Gastroesophageal sphincter (tissue), 4 donors: Measurements from ENCODE around the gene YAP1. TPM values are rescaled to one million over a fixed set of nuclear protein-coding genes. Genes with fewer than 3 reads are reported as not detected.

Experiments used
- ATAC-seq: fragments of 150-250 bp; one replicate; pipeline ENCODE4 v1.9.1; 2016; ENCODE audit warnings: mild to moderate bottlenecking, moderate library complexity
- H3K27ac ChIP-seq, 4 donors: fragments of 200-600 bp; sonication (generic) in 3 of 4; 1 replicate in 3 of 4; 2 replicates in 1 of 4; pipeline ENCODE4 v1.5.1; 2016 to 2019
- H3K27me3 ChIP-seq: fragments of 200-600 bp; sonication (generic); one replicate; pipeline ENCODE4 v1.5.1; 2019
- H3K36me3 ChIP-seq, 2 donors: fragments of 200-600 bp; sonication (generic); one replicate each; pipeline ENCODE4 v1.5.1; 2019; ENCODE audit warnings: control low read depth in 1 of 2
- H3K4me1 ChIP-seq, 3 donors: fragments of 200-600 bp; sonication (generic); 1 replicate in 2 of 3; 2 replicates in 1 of 3; pipeline ENCODE4 v1.5.1; 2016 to 2019; ENCODE audit warnings: control low read depth in 2 of 3
- H3K4me3 ChIP-seq, 2 donors: fragments of 200-600 bp; sonication (generic); one replicate each; pipeline ENCODE4 v1.5.1; 2019; ENCODE audit warnings: mild to moderate bottlenecking in 1 of 2, moderate library complexity in 1 of 2
- H3K9me3 ChIP-seq, 3 donors: fragments of 200-600 bp; sonication (generic); one replicate each; pipeline ENCODE4 v1.5.1; 2017 to 2019; ENCODE audit warnings: control low read depth in 2 of 3
- CTCF ChIP-seq, 4 experiments: fragments of 200-600 bp in 2 of 4; fragments of 450-650 bp in 2 of 4; sonication (generic) in 1 of 4; IDR thresholded peaks; one replicate each; pipeline ENCODE4 v1.5.1; 2017 to 2019; ENCODE audit warnings: antibody characterized with exemption in 4 of 4, mild to moderate bottlenecking in 2 of 4, moderate library complexity in 2 of 4
- EP300 ChIP-seq: sonication (generic); formaldehyde crosslinking; IDR thresholded peaks from one replicate; pipeline ENCODE4 v1.6.1; 2017; ENCODE audit warnings: antibody characterized with exemption, mild to moderate bottlenecking
- POLR2A ChIP-seq, 2 donors: fragments of 450-650 bp; IDR thresholded peaks; one replicate each; pipeline ENCODE4 v1.6.1; 2017; ENCODE audit warnings: antibody characterized with exemption in 2 of 2, mild to moderate bottlenecking in 2 of 2, moderate library complexity in 1 of 2
- POLR2AphosphoS5 ChIP-seq: sonication (generic); formaldehyde crosslinking; IDR thresholded peaks from one replicate; pipeline ENCODE4 v1.6.1; 2017; ENCODE audit warnings: antibody characterized with exemption
- WGBS, 2 donors: methylation state at CpG; one replicate each; pipeline ENCODE4 v1.1.5; 2018; ENCODE audit warnings: low coverage in 1 of 2; 5-methylcytosine and 5-hydroxymethylcytosine counted together
- total RNA-seq, 4 donors: library from RNA; depleted of rRNA; stranded (reverse); fragments of >200 nt; gene quantifications; one replicate each; pipeline ENCODE4 v1.1.0, GENCODE V29; 2016

Gene YAP1
- total RNA-seq, 4 donors from 2014 or later, result 192 to 323 (median 278) TPM

- peak overlapping the region; percentile 54 to 75 (median 60) for H3K27ac ChIP-seq
- no peak for ATAC-seq
- WGBS, 2 donors, result 40 to 58% methylated on average over 3 of the region's 3 CpGs
- no peak overlapping the region for H3K4me3 ChIP-seq
- no peaks in the 10 kb centered on the region for H3K36me3 ChIP-seq
- H3K9me3 ChIP-seq, result no peaks in the 10 kb centered on the region
- no peak for TF ChIP-seq EP300
- TF ChIP-seq POLR2AphosphoS5, result no peak
- TF ChIP-seq CTCF (IDR thresholded peaks at IDR 0.05), result no peak
- no peak for TF ChIP-seq POLR2A (IDR thresholded peaks at IDR 0.05)
- peaks cover under 1 to 70% (median 4%) of the 10 kb centered on the region in 3 donors for H3K4me1 ChIP-seq
- H3K27me3 ChIP-seq, result no peaks in the 10 kb centered on the region
Observed at GRCh38 chr11:102138670-102139069, 28.4 kb downstream of the YAP1 start.

- no peaks in the 10 kb centered on the region for H3K27me3 ChIP-seq
- H3K4me1 ChIP-seq, result peaks cover 3 to 70% (median 7%) of the 10 kb centered on the region in 3 donors
- no peak overlapping the region for H3K4me3 ChIP-seq
- WGBS, 2 donors, result 4 to 10% methylated on average over 3 of the region's 3 CpGs
- no peaks in the 10 kb centered on the region for H3K36me3 ChIP-seq
- H3K9me3 ChIP-seq, result no peaks in the 10 kb centered on the region
- H3K27ac ChIP-seq, result peak overlapping the region; percentile 49 to 75 (median 60)
- TF ChIP-seq EP300 (no peak), POLR2A (IDR thresholded peaks at IDR 0.05) (no peak), CTCF (IDR thresholded peaks at IDR 0.05) (no peak), POLR2AphosphoS5 (no peak)
- peak; percentile 66 for ATAC-seq
Observed at GRCh38 chr11:102139081-102139498, 28.8 kb downstream of the YAP1 start.

GRCh38 chr11:102142333-102142732 lies 32.1 kb downstream of the YAP1 start:
- ATAC-seq, result no peak
- no peaks in the 10 kb centered on the region for H3K9me3 ChIP-seq
- WGBS, 2 donors, result 15% methylated on average over 1 of the region's 1 CpG
- peaks cover 7 to 90% (median 23%) of the 10 kb centered on the region in 3 donors for H3K4me1 ChIP-seq
- H3K36me3 ChIP-seq, result no peaks in the 10 kb centered on the region
- H3K27me3 ChIP-seq, result no peaks in the 10 kb centered on the region
- TF ChIP-seq EP300 (no peak), CTCF (IDR thresholded peaks at IDR 0.05) (no peak)
- H3K27ac ChIP-seq, result peak overlapping the region in 3 of 4 donors; percentile 60 to 75 (median 67)
- no peak overlapping the region for H3K4me3 ChIP-seq

- H3K27me3 ChIP-seq, result no peaks in the 10 kb centered on the region
- no peaks in the 10 kb centered on the region for H3K9me3 ChIP-seq
- WGBS, 2 donors, result 18 to 50% methylated on average over 1 of the region's 1 CpG
- peaks cover 11 to 98% (median 31%) of the 10 kb centered on the region in 3 donors for H3K4me1 ChIP-seq
- H3K27ac ChIP-seq, result peak overlapping the region; percentile 60 to 75 (median 64)
- no peaks in the 10 kb centered on the region for H3K36me3 ChIP-seq
- no peak for TF ChIP-seq POLR2A (IDR thresholded peaks at IDR 0.05)
- TF ChIP-seq CTCF (IDR thresholded peaks at IDR 0.05), result no peak
- TF ChIP-seq POLR2AphosphoS5, result no peak
- TF ChIP-seq EP300, result no peak
- no peak overlapping the region for H3K4me3 ChIP-seq
- no peak for ATAC-seq
Observed at GRCh38 chr11:102143867-102144266, 33.6 kb downstream of the YAP1 start.
